GM12892 (cell line): ENCODE results near the gene NF2.

ENCODE experiments used
- POLR2A ChIP-seq: IDR thresholded peaks from 2 replicates; pipeline ENCODE4 v1.6.1; 2011; ENCODE audit warnings: low read depth, low read length, control low read depth
- POLR2AphosphoS5 ChIP-seq: IDR thresholded peaks from 2 replicates; pipeline ENCODE4 v1.6.1; 2011; ENCODE audit warnings: low read depth, low read length, control low read depth
- TAF1 ChIP-seq: IDR thresholded peaks from 2 replicates; pipeline ENCODE4 v1.6.1; 2011; ENCODE audit warnings: low read depth, mild to moderate bottlenecking, control low read depth, low read length, borderline replicate concordance

DNA sequence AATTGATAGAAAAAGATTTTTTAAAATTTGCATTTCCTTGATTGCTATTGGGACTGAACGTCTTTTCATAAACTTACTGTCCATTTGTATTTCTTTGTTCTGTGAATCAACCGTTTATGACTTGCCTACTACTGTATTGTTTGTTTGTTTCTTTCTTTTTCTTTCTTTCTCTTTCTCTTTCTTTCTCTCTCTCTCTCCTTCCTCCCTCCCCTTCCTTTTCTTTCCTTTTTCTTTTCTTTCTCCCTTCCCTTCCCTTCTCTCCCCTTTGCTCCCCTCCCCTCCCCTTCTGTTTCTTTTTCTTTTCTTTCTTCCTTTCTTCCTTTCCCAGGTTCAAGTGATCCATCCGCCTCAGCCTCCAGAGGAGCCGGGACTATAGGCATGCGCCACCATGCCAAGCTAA, 46.9 kb downstream of the NF2 start:
- TF ChIP-seq POLR2AphosphoS5 (no peak), POLR2A (no peak), TAF1 (no peak)
